Effector memory CD8-positive, alpha-beta T cell (primary cell): ENCODE results near the gene HOTAIR.

Experiments used
- ATAC-seq: fragments of 150-1000 bp; cut with Tn5 transposase; replicated peaks from 2 replicates; pipeline ENCODE4 v1.10.0; 2021; ENCODE audit warnings: mild to moderate bottlenecking, moderate library complexity
- DNase-seq, 3 experiments: peaks; one replicate each; pipeline ENCODE4 v3.0.0; 2021
- H3K27ac Mint-ChIP-seq, 2 donors: one replicate each; pipeline ENCODE4 v1.8.0; 2022; ENCODE audit warnings: mild to moderate bottlenecking in 2 of 2, mixed read lengths in 2 of 2, moderate library complexity in 2 of 2
- H3K27me3 Mint-ChIP-seq, 2 donors: one replicate each; pipeline ENCODE4 v1.8.0; 2022; ENCODE audit warnings: mixed read lengths in 2 of 2
- H3K36me3 Mint-ChIP-seq: one replicate; pipeline ENCODE4 v1.8.0; 2022; ENCODE audit warnings: mild to moderate bottlenecking, moderate library complexity, mixed read lengths; ENCODE audit not compliant: insufficient read depth
- H3K4me1 Mint-ChIP-seq, 2 donors: one replicate each; pipeline ENCODE4 v1.8.0; 2022; ENCODE audit warnings: low read depth in 2 of 2, mixed read lengths in 2 of 2
- H3K4me3 Mint-ChIP-seq, 2 donors: one replicate each; pipeline ENCODE4 v1.8.0; 2022; ENCODE audit warnings: mild to moderate bottlenecking in 2 of 2, mixed read lengths in 2 of 2, moderate library complexity in 2 of 2
- H3K9me3 Mint-ChIP-seq, 2 donors: one replicate each; pipeline ENCODE4 v1.8.0; 2022; ENCODE audit warnings: mixed read lengths in 2 of 2
- total RNA-seq, 9 experiments: gene quantifications; one replicate each; lab custom pipeline; 2026; lab: John Stamatoyannopoulos, UW

Gene HOTAIR
- 0 to 0.18 (median 0) reads per million in 9 experiments for total RNA-seq

GRCh38 chr12:53974084-53975063, at the start of gene HOTAIR:
Gene HOTAIR, minus strand, starts transcription at chr12:53974954.
- Mint-ChIP-seq H3K9me3 (no peaks in the 10 kb centered on the region), H3K27ac (no peak within 1 kb of the TSS), H3K27me3 (peaks cover 88 to 100% of the 10 kb centered on the region in 2 donors), H3K4me3 (peak within 1 kb of the TSS; percentile 73 to 74), H3K4me1 (peaks cover 15 to 17% of the 10 kb centered on the region in 2 donors), H3K36me3 (peaks cover 33% of the 10 kb centered on the region)
- DNase-seq: no peak
- ATAC-seq: peak; percentile 66

GRCh38 chr12:54024127-54024526, 49.4 kb upstream of the HOTAIR start:
- DNase-seq (no peak), ATAC-seq (no peak)
- H3K4me3 Mint-ChIP-seq: no peak overlapping the region
- H3K9me3 Mint-ChIP-seq: no peaks in the 10 kb centered on the region
- H3K4me1 Mint-ChIP-seq: peaks cover 0 to 13% of the 10 kb centered on the region in 2 donors
- H3K36me3 Mint-ChIP-seq: peaks cover 3% of the 10 kb centered on the region
- H3K27ac Mint-ChIP-seq: no peak overlapping the region
- peaks cover 65 to 85% of the 10 kb centered on the region in 2 donors for H3K27me3 Mint-ChIP-seq

GRCh38 chr12:54022960-54023884, 48.5 kb upstream of the HOTAIR start:
- Mint-ChIP-seq H3K9me3 (no peaks in the 10 kb centered on the region), H3K36me3 (peaks cover 5% of the 10 kb centered on the region), H3K4me3 (no peak overlapping the region), H3K27ac (no peak overlapping the region), H3K4me1 (peaks cover 3 to 10% of the 10 kb centered on the region in 2 donors), H3K27me3 (peaks cover 59 to 76% of the 10 kb centered on the region in 2 donors)
- DNase-seq: no peak
- ATAC-seq: no peak

- Mint-ChIP-seq H3K4me3 (no peak overlapping the region), H3K9me3 (no peaks in the 10 kb centered on the region), H3K36me3 (peaks cover 5% of the 10 kb centered on the region), H3K27me3 (peaks cover 43 to 68% of the 10 kb centered on the region in 2 donors), H3K4me1 (peaks cover 13 to 14% of the 10 kb centered on the region in 2 donors), H3K27ac (no peak overlapping the region)
- ATAC-seq (no peak), DNase-seq (no peak)
These were observed 46.8 kb upstream of the HOTAIR start for GRCh38 chr12:54021432-54022013.

- no peaks in the 10 kb centered on the region for H3K9me3 Mint-ChIP-seq
- no peak overlapping the region for H3K4me3 Mint-ChIP-seq
- peaks cover 5% of the 10 kb centered on the region for H3K36me3 Mint-ChIP-seq
- peaks cover 36 to 60% of the 10 kb centered on the region in 2 donors for H3K27me3 Mint-ChIP-seq
- DNase-seq: no peak
- peaks cover 13 to 14% of the 10 kb centered on the region in 2 donors for H3K4me1 Mint-ChIP-seq
- H3K27ac Mint-ChIP-seq: no peak overlapping the region
- ATAC-seq: no peak
These were observed 46.0 kb upstream of the HOTAIR start for GRCh38 chr12:54020591-54021405.

GRCh38 chr12:54019924-54020590, 45.3 kb upstream of the HOTAIR start:
- no peak for ATAC-seq
- H3K27me3 Mint-ChIP-seq: peaks cover 35 to 59% of the 10 kb centered on the region in 2 donors
- H3K9me3 Mint-ChIP-seq: no peaks in the 10 kb centered on the region
- no peak overlapping the region for H3K27ac Mint-ChIP-seq
- DNase-seq: no peak
- H3K4me1 Mint-ChIP-seq: peaks cover 13 to 14% of the 10 kb centered on the region in 2 donors
- peaks cover 5% of the 10 kb centered on the region for H3K36me3 Mint-ChIP-seq
- peak overlapping the region in 1 of 2 donors; percentile 2 for H3K4me3 Mint-ChIP-seq

- H3K27ac Mint-ChIP-seq: no peak overlapping the region
These were observed 44.5 kb upstream of the HOTAIR start for GRCh38 chr12:54019091-54019811.

GRCh38 chr12:54018468-54018984, 43.8 kb upstream of the HOTAIR start:
- Mint-ChIP-seq H3K36me3 (peaks cover 14% of the 10 kb centered on the region), H3K27ac (peak overlapping the region; percentile 77 to 94), H3K4me3 (peak overlapping the region; percentile 87 to 88), H3K9me3 (no peaks in the 10 kb centered on the region), H3K27me3 (peaks cover 30 to 59% of the 10 kb centered on the region in 2 donors), H3K4me1 (peaks cover 13 to 23% of the 10 kb centered on the region in 2 donors)
- ATAC-seq (no peak), DNase-seq (no peak)

More at GRCh38 chr12:54019091-54019811, 44.5 kb upstream of the HOTAIR start:
- peaks cover 13 to 20% of the 10 kb centered on the region in 2 donors for H3K4me1 Mint-ChIP-seq
- peaks cover 36 to 59% of the 10 kb centered on the region in 2 donors for H3K27me3 Mint-ChIP-seq
- ATAC-seq (no peak), DNase-seq (no peak)
- H3K9me3 Mint-ChIP-seq: no peaks in the 10 kb centered on the region
- peak overlapping the region in 1 of 2 donors; percentile 2 for H3K4me3 Mint-ChIP-seq
- H3K36me3 Mint-ChIP-seq: peaks cover 7% of the 10 kb centered on the region

- ATAC-seq (peak; percentile 89), DNase-seq (peak; percentile 73 to 81 (median 73))
- H3K27me3 Mint-ChIP-seq: peaks cover 30 to 59% of the 10 kb centered on the region in 2 donors
- peaks cover 13 to 23% of the 10 kb centered on the region in 2 donors for H3K4me1 Mint-ChIP-seq
- peaks cover 19% of the 10 kb centered on the region for H3K36me3 Mint-ChIP-seq
- peak overlapping the region; percentile 87 to 88 for H3K4me3 Mint-ChIP-seq
- H3K27ac Mint-ChIP-seq: peak overlapping the region; percentile 77 to 94
- H3K9me3 Mint-ChIP-seq: no peaks in the 10 kb centered on the region
These were observed 43.2 kb upstream of the HOTAIR start for GRCh38 chr12:54017878-54018467.

- Mint-ChIP-seq H3K4me1 (peaks cover 13 to 23% of the 10 kb centered on the region in 2 donors), H3K36me3 (peaks cover 19% of the 10 kb centered on the region), H3K27ac (peak overlapping the region; percentile 77 to 94), H3K4me3 (peak overlapping the region; percentile 87 to 88), H3K27me3 (peaks cover 36 to 59% of the 10 kb centered on the region in 2 donors), H3K9me3 (no peaks in the 10 kb centered on the region)
- ATAC-seq (peak; percentile 41), DNase-seq (no peak)
These were observed 42.5 kb upstream of the HOTAIR start for GRCh38 chr12:54017027-54017788.
